K562 (cell line): ENCODE results near the gene LAMB4. TPM values are rescaled to one million over a fixed set of nuclear protein-coding genes. Genes with fewer than 3 reads are reported as not detected.
A peak's percentile ranks its signal among the peaks of the same experiment; 100 is the strongest.

ENCODE experiments used
- ATAC-seq: fragments of 200-7000 bp; cut with Tn5 transposase; 3 replicates; pipeline ENCODE4 v1.9.1; 2020; ENCODE audit warnings: moderate library complexity
- BruUV-seq: library from RNA; stranded (reverse); fragments of 400-500 nt; replicated peaks from 2 replicates; lab custom pipeline; 2021; lab: Mats Ljungman, UMichigan
- CTCF ChIA-PET: fragments of 300-600 bp; formaldehyde crosslinking; extraction: SDS; loops from one replicate; lab custom pipeline; 2021; ENCODE audit warnings: low intra/inter-chr PET ratio; lab: Yijun Ruan, JAX
- POLR2A ChIA-PET: fragments of 300-600, 350-650 bp; sonication (Branson Sonifier 250); formaldehyde crosslinking; extraction: SDS; loops from one replicate; lab custom pipeline; 2021; ENCODE audit warnings: antibody characterized with exemption, inconsistent platforms; lab: Yijun Ruan, JAX
- DNase-seq, 4 experiments: peaks; one replicate each; pipeline versions ENCODE4 v3.0.0 to v3.0.0-alpha.2; 2011 to 2018; ENCODE audit warnings: low spot score in 3 of 4, mixed read lengths in 3 of 4; ENCODE audit errors: extremely low read depth in 1 of 4
- FAIRE-seq: peaks from 2 replicates; lab custom pipeline; 2011; peaks lifted over from hg19 to GRCh38; lab: Jason Lieb, UNC
- H2AFZ ChIP-seq: 2 replicates; pipeline ENCODE4 v1.6.0; 2011; ENCODE audit warnings: low read depth, low read length, control low read depth, inconsistent platforms
- H3K27ac ChIP-seq: fragments of 200-600 bp; 3 replicates; pipeline ENCODE4 v1.8.0; 2011; ENCODE audit warnings: low read depth, mild to moderate bottlenecking, control low read depth, inconsistent platforms, low read length, moderate library complexity, mixed read lengths; ENCODE audit errors: extremely low read depth
- H3K27me3 ChIP-seq, 2 experiments: fragments of 300-600 bp in 1 of 2; 2 replicates in 1 of 2; 3 replicates in 1 of 2; pipeline versions ENCODE4 v1.6.0 to v1.8.0; 2011; ENCODE audit warnings: inconsistent platforms in 2 of 2, low read length in 2 of 2, mild to moderate bottlenecking in 1 of 2, mixed read lengths in 1 of 2, moderate library complexity in 1 of 2; ENCODE audit not compliant: control insufficient read depth in 2 of 2, insufficient read depth in 2 of 2
- H3K36me3 ChIP-seq: fragments of 300-600 bp; 3 replicates; pipeline ENCODE4 v1.8.0; 2011; ENCODE audit warnings: mild to moderate bottlenecking, low read length, inconsistent platforms; ENCODE audit not compliant: control insufficient read depth, insufficient read depth
- H3K4me1 ChIP-seq, 2 experiments: fragments of 200-600 bp in 1 of 2; replicated peaks in 1 of 2; 2 replicates in 1 of 2; 3 replicates in 1 of 2; pipeline versions ENCODE4 v1.5.1 to v1.8.0; 2011; ENCODE audit warnings: inconsistent platforms in 2 of 2, low read length in 2 of 2, mild to moderate bottlenecking in 1 of 2, mixed read lengths in 1 of 2, moderate library complexity in 1 of 2; ENCODE audit not compliant: control insufficient read depth in 2 of 2, insufficient read depth in 2 of 2
- H3K4me2 ChIP-seq: 2 replicates; pipeline ENCODE4 v1.6.1; 2011; ENCODE audit warnings: low read length, control low read depth, inconsistent platforms, mixed read lengths; ENCODE audit not compliant: insufficient read depth
- H3K4me3 ChIP-seq: fragments of 200-600 bp; sonication (generic), shearing (Covaris generic); 2 replicates; pipeline ENCODE4 v1.5.1; 2016; ENCODE audit warnings: control low read depth, inconsistent platforms
- H3K79me2 ChIP-seq: fragments of 200-600 bp; 3 replicates; pipeline ENCODE4 v1.8.0; 2011; ENCODE audit warnings: low read length, inconsistent platforms; ENCODE audit not compliant: control insufficient read depth, insufficient read depth
- H3K9ac ChIP-seq, 2 experiments: 2 replicates each; pipeline versions ENCODE4 v1.6.0 to v1.6.1; 2011; ENCODE audit warnings: low read depth in 2 of 2, low read length in 2 of 2, control low read depth in 1 of 2, inconsistent platforms in 1 of 2, mild to moderate bottlenecking in 1 of 2, mixed read lengths in 1 of 2; ENCODE audit not compliant: insufficient read depth in 1 of 2
- H3K9me1 ChIP-seq: one replicate; pipeline ENCODE4 v1.6.0; 2011; ENCODE audit warnings: inconsistent platforms, mild to moderate bottlenecking, low read length, moderate library complexity; ENCODE audit not compliant: control insufficient read depth, insufficient read depth
- H3K9me3 ChIP-seq: replicated peaks from 2 replicates; pipeline ENCODE4 v1.5.1; 2011; ENCODE audit warnings: low read depth, low read length, inconsistent platforms; ENCODE audit not compliant: control insufficient read depth, insufficient read depth
- H4K20me1 ChIP-seq: replicated peaks from 2 replicates; pipeline ENCODE4 v1.6.1; 2011; ENCODE audit warnings: low read length, inconsistent platforms, mixed read lengths; ENCODE audit not compliant: control insufficient read depth, insufficient read depth
- MEIS2 ChIP-seq: fragments of 450-650 bp; IDR thresholded peaks from 2 replicates; pipeline ENCODE4 v1.6.1; 2014; ENCODE audit warnings: mild to moderate bottlenecking; ENCODE audit not compliant: partially characterized antibody
- WHSC1 ChIP-seq: IDR thresholded peaks from one replicate; pipeline ENCODE4 v1.6.1; 2012; ENCODE audit warnings: low read length, control low read depth, inconsistent platforms
- WGBS: fragments of 100-300 bp; shearing (Covaris generic); methylation state at CpG from one replicate; pipeline ENCODE4 v1.1.6; 2016; ENCODE audit warnings: low coverage, mixed read lengths; ENCODE audit not compliant: insufficient coverage; ENCODE audit errors: missing lambda C conversion rate; 5-methylcytosine and 5-hydroxymethylcytosine counted together
- in situ Hi-C: fragments of 300-500 bp; cut with MboI; formaldehyde crosslinking; loops from 4 replicates; pipeline ENCODE4 v1.15.0; 2018; ENCODE audit warnings: inconsistent platforms, mixed read lengths
- intact Hi-C: fragments of 100-400 bp; cut with micrococcal nuclease; formaldehyde crosslinking; loops from 2 replicates; pipeline ENCODE4 v1.14.2; 2022
- polyA plus RNA-seq, 8 experiments: library from polyadenylated mRNA; depleted of rRNA in 4 of 8; stranded (reverse) in 5 of 8; unstranded in 3 of 8; fragments of >200 nt; fragmentation: Nextera tagmentation in 2 of 8; fragmentation: Illumina TruSeq in 1 of 8; extraction: Ambion mirVana in 2 of 8; extraction: Trizol in 1 of 8; gene quantifications; 2 replicates each; pipeline versions ENCODE4 v1.2.1 to v1.2.3, GENCODE V29; 2011 to 2014; ENCODE audit warnings: inconsistent platforms in 1 of 8, missing spikeins in 1 of 8
- total RNA-seq, 7 experiments: library from RNA; depleted of rRNA in 6 of 7; stranded (reverse); fragments of >200 nt in 6 of 7; fragmentation: Illumina TruSeq in 2 of 7; extraction: Trizol in 2 of 7; gene quantifications; 2 replicates each; pipeline versions ENCODE4 v1.2.1 to v1.2.3, GENCODE V29; 2011 to 2021; ENCODE audit warnings: low replicate concordance in 1 of 7
- TF ChIP-seq, protein P1 (sequence below), 2 experiments: IDR thresholded peaks in 1 of 2; conservative IDR thresholded peaks in 1 of 2; 2 replicates each; pipeline ENCODE4 v1.6.1; 2016; ENCODE audit warnings: low read depth in 2 of 2, mild to moderate bottlenecking in 1 of 2, missing compliant biosample characterization in 1 of 2, missing genetic modification characterization in 1 of 2, moderate library complexity in 1 of 2
- TF ChIP-seq, protein P2 (sequence below): sonication (generic); formaldehyde crosslinking; IDR thresholded peaks from 2 replicates; pipeline ENCODE4 v1.8.0; 2023; ENCODE audit warnings: missing genetic modification reagents, mild to moderate bottlenecking, borderline replicate concordance
- TF ChIP-seq, protein P3 (sequence below): fragments of 450-650 bp; IDR thresholded peaks from 2 replicates; pipeline ENCODE4 v1.6.1; 2016

The LAMB4 gene
- total and polyA plus RNA-seq, 9 of the 15 experiments (the other 6 are each of a cell fraction or from before 2014, with no cell fraction given), result 0.06 to 0.13 (median 0.07) TPM; not detected in 6

GRCh38 chr7:108045154-108045553 lies 85.0 kb downstream of the LAMB4 start:
- FAIRE-seq, result no peak
- H3K9me3 ChIP-seq, result no peaks in the 10 kb centered on the region
- no peak overlapping the region for H3K27ac ChIP-seq
- ATAC-seq, result no peak
- no peaks in the 10 kb centered on the region for H3K9me1 ChIP-seq
- H4K20me1 ChIP-seq, result no peaks in the 10 kb centered on the region
- H2AFZ ChIP-seq, result no peak overlapping the region
- in situ Hi-C loops (no loop called here), intact Hi-C loops (no loop called here)
- H3K27me3 ChIP-seq, result no peaks in the 10 kb centered on the region
- 8% methylated on average over 1 of the region's 1 CpG for WGBS
- no peaks in the 10 kb centered on the region for H3K36me3 ChIP-seq
- H3K79me2 ChIP-seq, result no peaks in the 10 kb centered on the region
- H3K9ac ChIP-seq, result no peak overlapping the region
- CTCF ChIA-PET, result no interaction called here
- no peak overlapping the region for H3K4me3 ChIP-seq
- POLR2A ChIA-PET, result interaction anchor here (0.9 kb wide), 1 partner anchor 22 kb away, joined by 3 read pairs; no protein-coding TSS in a partner anchor
- DNase-seq, result no peak
- no TSS peak for BruUV-seq
- H3K4me2 ChIP-seq, result no peak overlapping the region
- H3K4me1 ChIP-seq, result no peaks in the 10 kb centered on the region
- TF ChIP-seq, protein P1, sequence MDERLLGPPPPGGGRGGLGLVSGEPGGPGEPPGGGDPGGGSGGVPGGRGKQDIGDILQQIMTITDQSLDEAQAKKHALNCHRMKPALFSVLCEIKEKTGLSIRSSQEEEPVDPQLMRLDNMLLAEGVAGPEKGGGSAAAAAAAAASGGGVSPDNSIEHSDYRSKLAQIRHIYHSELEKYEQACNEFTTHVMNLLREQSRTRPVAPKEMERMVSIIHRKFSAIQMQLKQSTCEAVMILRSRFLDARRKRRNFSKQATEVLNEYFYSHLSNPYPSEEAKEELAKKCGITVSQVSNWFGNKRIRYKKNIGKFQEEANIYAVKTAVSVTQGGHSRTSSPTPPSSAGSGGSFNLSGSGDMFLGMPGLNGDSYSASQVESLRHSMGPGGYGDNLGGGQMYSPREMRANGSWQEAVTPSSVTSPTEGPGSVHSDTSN (CRISPR knock-in tag; IDR thresholded peaks at IDR 0.05; ENCODE audit: low read depth), result no peak
- TF ChIP-seq, protein P1 (tag; conservative IDR thresholded peaks at IDR 0.05; ENCODE audit: low read depth), result peak; percentile 68; the same call in 1 of the 2 replicates
- TF ChIP-seq, protein P2, sequence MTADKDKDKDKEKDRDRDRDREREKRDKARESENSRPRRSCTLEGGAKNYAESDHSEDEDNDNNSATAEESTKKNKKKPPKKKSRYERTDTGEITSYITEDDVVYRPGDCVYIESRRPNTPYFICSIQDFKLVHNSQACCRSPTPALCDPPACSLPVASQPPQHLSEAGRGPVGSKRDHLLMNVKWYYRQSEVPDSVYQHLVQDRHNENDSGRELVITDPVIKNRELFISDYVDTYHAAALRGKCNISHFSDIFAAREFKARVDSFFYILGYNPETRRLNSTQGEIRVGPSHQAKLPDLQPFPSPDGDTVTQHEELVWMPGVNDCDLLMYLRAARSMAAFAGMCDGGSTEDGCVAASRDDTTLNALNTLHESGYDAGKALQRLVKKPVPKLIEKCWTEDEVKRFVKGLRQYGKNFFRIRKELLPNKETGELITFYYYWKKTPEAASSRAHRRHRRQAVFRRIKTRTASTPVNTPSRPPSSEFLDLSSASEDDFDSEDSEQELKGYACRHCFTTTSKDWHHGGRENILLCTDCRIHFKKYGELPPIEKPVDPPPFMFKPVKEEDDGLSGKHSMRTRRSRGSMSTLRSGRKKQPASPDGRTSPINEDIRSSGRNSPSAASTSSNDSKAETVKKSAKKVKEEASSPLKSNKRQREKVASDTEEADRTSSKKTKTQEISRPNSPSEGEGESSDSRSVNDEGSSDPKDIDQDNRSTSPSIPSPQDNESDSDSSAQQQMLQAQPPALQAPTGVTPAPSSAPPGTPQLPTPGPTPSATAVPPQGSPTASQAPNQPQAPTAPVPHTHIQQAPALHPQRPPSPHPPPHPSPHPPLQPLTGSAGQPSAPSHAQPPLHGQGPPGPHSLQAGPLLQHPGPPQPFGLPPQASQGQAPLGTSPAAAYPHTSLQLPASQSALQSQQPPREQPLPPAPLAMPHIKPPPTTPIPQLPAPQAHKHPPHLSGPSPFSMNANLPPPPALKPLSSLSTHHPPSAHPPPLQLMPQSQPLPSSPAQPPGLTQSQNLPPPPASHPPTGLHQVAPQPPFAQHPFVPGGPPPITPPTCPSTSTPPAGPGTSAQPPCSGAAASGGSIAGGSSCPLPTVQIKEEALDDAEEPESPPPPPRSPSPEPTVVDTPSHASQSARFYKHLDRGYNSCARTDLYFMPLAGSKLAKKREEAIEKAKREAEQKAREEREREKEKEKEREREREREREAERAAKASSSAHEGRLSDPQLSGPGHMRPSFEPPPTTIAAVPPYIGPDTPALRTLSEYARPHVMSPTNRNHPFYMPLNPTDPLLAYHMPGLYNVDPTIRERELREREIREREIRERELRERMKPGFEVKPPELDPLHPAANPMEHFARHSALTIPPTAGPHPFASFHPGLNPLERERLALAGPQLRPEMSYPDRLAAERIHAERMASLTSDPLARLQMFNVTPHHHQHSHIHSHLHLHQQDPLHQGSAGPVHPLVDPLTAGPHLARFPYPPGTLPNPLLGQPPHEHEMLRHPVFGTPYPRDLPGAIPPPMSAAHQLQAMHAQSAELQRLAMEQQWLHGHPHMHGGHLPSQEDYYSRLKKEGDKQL, result no peak
- TF ChIP-seq MEIS2 (peak; percentile 75), WHSC1 (no peak)
- TF ChIP-seq, protein P3, sequence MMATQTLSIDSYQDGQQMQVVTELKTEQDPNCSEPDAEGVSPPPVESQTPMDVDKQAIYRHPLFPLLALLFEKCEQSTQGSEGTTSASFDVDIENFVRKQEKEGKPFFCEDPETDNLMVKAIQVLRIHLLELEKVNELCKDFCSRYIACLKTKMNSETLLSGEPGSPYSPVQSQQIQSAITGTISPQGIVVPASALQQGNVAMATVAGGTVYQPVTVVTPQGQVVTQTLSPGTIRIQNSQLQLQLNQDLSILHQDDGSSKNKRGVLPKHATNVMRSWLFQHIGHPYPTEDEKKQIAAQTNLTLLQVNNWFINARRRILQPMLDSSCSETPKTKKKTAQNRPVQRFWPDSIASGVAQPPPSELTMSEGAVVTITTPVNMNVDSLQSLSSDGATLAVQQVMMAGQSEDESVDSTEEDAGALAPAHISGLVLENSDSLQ, result peak; percentile 31; the same call in 1 of the 2 replicates
